HepG2 (cell line): ENCODE results near the gene PAM16. TPM values are rescaled to one million over a fixed set of nuclear protein-coding genes. Genes with fewer than 3 reads are reported as not detected.
A peak's percentile ranks its signal among the peaks of the same experiment; 100 is the strongest.

Experiments
- AGO2 ChIP-seq: fragments of 200-400 bp; formaldehyde crosslinking; optimal IDR thresholded peaks from 2 replicates; pipeline ENCODE3; 2017; ENCODE audit warnings: mild to moderate bottlenecking, low read depth, low read length, moderate library complexity
- AKAP8 ChIP-seq: sonication (generic); formaldehyde crosslinking; IDR thresholded peaks from 2 replicates; pipeline ENCODE4 v1.5.1; 2020; ENCODE audit warnings: mild to moderate bottlenecking, missing genetic modification reagents
- FOXK2 ChIP-seq: fragments of 450-650 bp; IDR thresholded peaks from 2 replicates; pipeline ENCODE4 v1.6.1; 2016
- HDAC2 ChIP-seq: sonication (generic); formaldehyde crosslinking; IDR thresholded peaks from 2 replicates; pipeline ENCODE4 v1.4.0; 2020; ENCODE audit warnings: missing genetic modification reagents
- IRF2 ChIP-seq: IDR thresholded peaks from 2 replicates; pipeline ENCODE4 v1.6.1; 2018; ENCODE audit warnings: missing genetic modification reagents, missing compliant biosample characterization
- KAT2B ChIP-seq: fragments of 150-350 bp; IDR thresholded peaks from 2 replicates; pipeline ENCODE4 v1.6.1; 2014; ENCODE audit warnings: low read depth, low read length, borderline replicate concordance
- MEF2D ChIP-seq: sonication (generic); formaldehyde crosslinking; IDR thresholded peaks from 2 replicates; pipeline ENCODE4 v1.5.1; 2020; ENCODE audit warnings: mild to moderate bottlenecking, missing genetic modification reagents
- NFKB2 ChIP-seq: sonication (generic); formaldehyde crosslinking; IDR thresholded peaks from 2 replicates; pipeline ENCODE4 v1.4.0; 2020; ENCODE audit warnings: missing genetic modification reagents, borderline replicate concordance
- NR0B2 ChIP-seq: sonication (generic); formaldehyde crosslinking; IDR thresholded peaks from 2 replicates; pipeline ENCODE4 v1.4.0; 2020; ENCODE audit warnings: mild to moderate bottlenecking, missing genetic modification reagents
- NR2F2 ChIP-seq: IDR thresholded peaks from 2 replicates; pipeline ENCODE4 v1.6.1; 2012; ENCODE audit warnings: low read depth, inconsistent platforms, borderline replicate concordance
- ONECUT2 ChIP-seq: sonication (generic); formaldehyde crosslinking; IDR thresholded peaks from 2 replicates; pipeline ENCODE4 v1.4.0; 2020; ENCODE audit warnings: missing genetic modification reagents
- PRDM4 ChIP-seq: sonication (generic); formaldehyde crosslinking; IDR thresholded peaks from 2 replicates; pipeline ENCODE4 v1.9.0; 2021; ENCODE audit warnings: missing genetic modification reagents, borderline replicate concordance
- SKI ChIP-seq: fragments of 450-650 bp; IDR thresholded peaks from one replicate; pipeline ENCODE4 v1.6.1; 2018; ENCODE audit warnings: mild to moderate bottlenecking; ENCODE audit not compliant: partially characterized antibody
- TAF15 ChIP-seq: fragments of 200-400 bp; formaldehyde crosslinking; IDR thresholded peaks from one replicate; pipeline ENCODE4 v1.6.1; 2018; ENCODE audit warnings: mild to moderate bottlenecking, low read depth, low read length; ENCODE audit not compliant: poor library complexity, severe bottlenecking
- ZBTB38 ChIP-seq: sonication (generic); formaldehyde crosslinking; IDR thresholded peaks from 2 replicates; pipeline ENCODE4 v1.5.1; 2020; ENCODE audit warnings: mild to moderate bottlenecking, missing genetic modification reagents
- ZKSCAN5 ChIP-seq: sonication (generic); formaldehyde crosslinking; IDR thresholded peaks from 2 replicates; pipeline ENCODE4 v1.5.1; 2020; ENCODE audit warnings: mild to moderate bottlenecking, missing genetic modification reagents
- ZMYM4 ChIP-seq: sonication (generic); formaldehyde crosslinking; IDR thresholded peaks from 2 replicates; pipeline ENCODE4 v1.8.1; 2023; ENCODE audit warnings: mild to moderate bottlenecking, missing genetic modification reagents
- ZNF232 ChIP-seq: sonication (generic); formaldehyde crosslinking; IDR thresholded peaks from 2 replicates; pipeline ENCODE4 v1.4.0; 2020; ENCODE audit warnings: missing genetic modification reagents, borderline replicate concordance
- ZNF317 ChIP-seq: sonication (generic); formaldehyde crosslinking; IDR thresholded peaks from 2 replicates; pipeline ENCODE4 v1.5.0; 2020; ENCODE audit warnings: mild to moderate bottlenecking, missing genetic modification reagents
- ZNF558 ChIP-seq: sonication (generic); formaldehyde crosslinking; IDR thresholded peaks from 2 replicates; pipeline ENCODE4 v1.9.0; 2022; ENCODE audit warnings: mild to moderate bottlenecking, missing genetic modification reagents, borderline replicate concordance
- ZNF570 ChIP-seq: sonication (generic); formaldehyde crosslinking; IDR thresholded peaks from 2 replicates; pipeline ENCODE4 v1.4.0; 2020; ENCODE audit warnings: mild to moderate bottlenecking, missing genetic modification reagents, borderline replicate concordance
- ZNF775 ChIP-seq: sonication (generic); formaldehyde crosslinking; IDR thresholded peaks from 2 replicates; pipeline ENCODE4 v1.4.0; 2020; ENCODE audit warnings: missing genetic modification reagents, mild to moderate bottlenecking, moderate library complexity, borderline replicate concordance
- ZNF83 ChIP-seq: sonication (generic); formaldehyde crosslinking; IDR thresholded peaks from 2 replicates; pipeline ENCODE4 v1.4.0; 2020; ENCODE audit warnings: missing genetic modification reagents, mild to moderate bottlenecking, borderline replicate concordance
- polyA plus RNA-seq, 8 experiments: library from polyadenylated mRNA; depleted of rRNA in 3 of 8; stranded (reverse) in 7 of 8; unstranded in 1 of 8; fragments of >200 nt; fragmentation: Illumina TruSeq in 4 of 8; extraction: Trizol in 4 of 8; gene quantifications; 2 replicates each; pipeline versions ENCODE4 v1.2.1 to v1.2.3, GENCODE V29; 2011 to 2016; ENCODE audit warnings: low read depth in 4 of 8, missing spikeins in 1 of 8, mixed read lengths in 1 of 8; ENCODE audit not compliant: insufficient read depth in 1 of 8
- total RNA-seq, 5 experiments: library from RNA; depleted of rRNA; stranded (reverse); fragments of >200 nt; fragmentation: Illumina TruSeq; extraction: Trizol; gene quantifications; 2 replicates each; pipeline ENCODE4 v1.2.3, GENCODE V29; 2016; ENCODE audit warnings: low read depth in 1 of 5
- TF ChIP-seq, protein P1 (sequence below): sonication (generic); formaldehyde crosslinking; IDR thresholded peaks from 2 replicates; pipeline ENCODE4 v1.8.0; 2022; ENCODE audit warnings: mild to moderate bottlenecking, missing genetic modification reagents, borderline replicate concordance
- TF ChIP-seq, protein P2 (sequence below): sonication (generic); formaldehyde crosslinking; IDR thresholded peaks from 2 replicates; pipeline ENCODE4 v1.8.0; 2022; ENCODE audit warnings: low read depth, missing genetic modification reagents

The PAM16 gene
- total and polyA plus RNA-seq, 2 of the 13 experiments (the other 11 are each of a cell fraction or from before 2014, with no cell fraction given), result 51.5 to 51.8 TPM

DNA sequence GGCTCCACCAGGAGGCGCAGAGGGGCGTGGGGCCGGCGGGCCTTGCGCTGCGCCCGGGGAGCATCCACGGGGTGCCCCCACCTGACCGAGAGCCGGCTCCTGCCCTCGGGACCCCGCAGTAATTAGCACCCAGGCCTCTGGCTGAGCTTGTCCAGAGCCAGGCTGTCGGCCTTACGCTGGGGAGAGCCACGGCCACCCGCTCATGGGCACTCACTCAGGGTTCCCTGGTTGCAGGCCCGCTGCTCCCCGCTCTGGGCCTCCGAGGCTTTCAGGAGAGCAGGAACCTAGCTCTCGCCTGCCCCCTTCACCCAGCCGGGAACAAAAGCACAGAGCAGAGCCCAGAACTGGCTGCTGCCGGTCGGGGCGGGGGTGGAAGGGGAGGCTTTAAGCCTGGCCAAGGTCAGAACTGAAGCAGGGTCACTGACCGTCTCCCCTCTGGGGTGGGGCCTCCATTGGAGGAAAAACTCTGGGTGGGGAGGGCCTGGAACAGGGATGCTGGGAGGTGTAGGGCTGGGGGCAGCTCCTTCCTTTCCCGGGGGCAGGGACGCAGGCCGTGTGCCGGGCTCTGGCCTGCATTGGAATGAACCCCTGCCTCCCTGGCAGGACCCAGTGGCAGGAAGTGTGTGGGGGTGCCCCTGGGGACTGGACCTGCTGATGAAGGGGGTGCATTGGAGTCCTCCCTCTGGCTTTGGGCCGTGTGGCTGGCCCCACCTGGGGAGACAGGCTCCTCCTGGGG is 22.9 kb downstream of the PAM16 start (continued):
- TF ChIP-seq ZNF570 (CRISPR knock-in tag) (no peak), ZMYM4 (CRISPR knock-in tag) (0 out of 2 replicates have a peak, but pooled peaks have one; percentile 45), ZNF83 (CRISPR knock-in tag) (peak; percentile 56; the same call in 1 of the 2 replicates), HDAC2 (peak; percentile 54), NFKB2 (CRISPR knock-in tag) (peak; percentile 36; the same call in 1 of the 2 replicates), ZBTB38 (no peak), TAF15 (peak; percentile 57), NR2F2 (no peak), SKI (no peak), FOXK2 (no peak), AKAP8 (CRISPR knock-in tag) (no peak; the same call in 1 of the 2 replicates), ZNF317 (CRISPR knock-in tag) (peak; percentile 57; the same call in 1 of the 2 replicates), ZNF232 (CRISPR knock-in tag) (peak; percentile 65; the same call in 1 of the 2 replicates), PRDM4 (CRISPR knock-in tag) (no peak), ONECUT2 (CRISPR knock-in tag) (no peak), KAT2B (no peak), IRF2 (CRISPR knock-in tag) (peak; percentile 65; the same call in 1 of the 2 replicates), MEF2D (CRISPR knock-in tag) (no peak; the same call in none of the 2 replicates), NR0B2 (CRISPR knock-in tag) (no peak), ZNF558 (CRISPR knock-in tag) (no peak), AGO2 (peak; percentile 48), ZNF775 (no peak), ZKSCAN5 (CRISPR knock-in tag) (no peak)
- TF ChIP-seq, protein P1, sequence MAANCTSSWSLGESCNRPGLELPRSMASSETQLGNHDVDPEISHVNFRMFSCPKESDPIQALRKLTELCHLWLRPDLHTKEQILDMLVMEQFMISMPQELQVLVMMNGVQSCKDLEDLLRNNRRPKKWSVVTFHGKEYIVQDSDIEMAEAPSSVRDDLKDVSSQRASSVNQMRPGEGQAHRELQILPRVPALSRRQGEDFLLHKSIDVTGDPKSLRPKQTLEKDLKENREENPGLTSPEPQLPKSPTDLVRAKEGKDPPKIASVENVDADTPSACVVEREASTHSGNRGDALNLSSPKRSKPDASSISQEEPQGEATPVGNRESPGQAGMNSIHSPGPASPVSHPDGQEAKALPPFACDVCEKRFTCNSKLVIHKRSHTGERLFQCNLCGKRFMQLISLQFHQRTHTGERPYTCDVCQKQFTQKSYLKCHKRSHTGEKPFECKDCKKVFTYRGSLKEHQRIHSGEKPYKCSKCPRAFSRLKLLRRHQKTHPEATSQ, result no peak
- TF ChIP-seq, protein P2, sequence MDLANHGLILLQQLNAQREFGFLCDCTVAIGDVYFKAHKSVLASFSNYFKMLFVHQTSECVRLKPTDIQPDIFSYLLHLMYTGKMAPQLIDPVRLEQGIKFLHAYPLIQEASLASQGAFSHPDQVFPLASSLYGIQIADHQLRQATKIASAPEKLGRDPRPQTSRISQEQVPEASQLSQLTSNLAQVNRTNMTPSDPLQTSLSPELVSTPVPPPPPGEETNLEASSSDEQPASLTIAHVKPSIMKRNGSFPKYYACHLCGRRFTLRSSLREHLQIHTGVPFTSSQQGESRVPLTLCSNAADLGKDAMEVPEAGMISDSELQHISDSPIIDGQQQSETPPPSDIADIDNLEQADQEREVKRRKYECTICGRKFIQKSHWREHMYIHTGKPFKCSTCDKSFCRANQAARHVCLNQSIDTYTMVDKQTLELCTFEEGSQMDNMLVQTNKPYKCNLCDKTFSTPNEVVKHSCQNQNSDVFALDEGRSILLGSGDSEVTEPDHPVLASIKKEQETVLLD, result no peak
